GM23248 (cell line): ENCODE measurements around the gene BAG1. TPM values are rescaled to one million over a fixed set of nuclear protein-coding genes. Genes with fewer than 3 reads are reported as not detected.
A peak's percentile ranks its signal among the peaks of the same experiment; 100 is the strongest.

ENCODE experiments used
- DNase-seq: peaks from one replicate; pipeline ENCODE4 v3.0.0-alpha.2; 2015
- H2AFZ ChIP-seq: fragments of 200-600 bp; sonication (generic); 2 replicates; pipeline ENCODE4 v1.6.1; 2016; ENCODE audit warnings: antibody characterized with exemption
- H3F3A ChIP-seq: fragments of 200-600 bp; sonication (generic); 2 replicates; pipeline ENCODE4 v1.6.1; 2016; ENCODE audit warnings: mild to moderate bottlenecking, antibody characterized with exemption, mixed run types; ENCODE audit not compliant: insufficient read depth
- H3K27ac ChIP-seq: fragments of 200-600 bp; sonication (generic); 2 replicates; pipeline ENCODE4 v1.5.1; 2016; ENCODE audit warnings: mild to moderate bottlenecking
- H3K27me3 ChIP-seq: fragments of 200-600 bp; sonication (generic); replicated peaks from 2 replicates; pipeline ENCODE4 v1.6.1; 2016; ENCODE audit warnings: mild to moderate bottlenecking; ENCODE audit not compliant: insufficient read depth
- H3K36me3 ChIP-seq: fragments of 200-600 bp; sonication (generic); 2 replicates; pipeline ENCODE4 v1.6.1; 2016; ENCODE audit warnings: low read depth, mild to moderate bottlenecking
- H3K4me1 ChIP-seq: fragments of 200-600 bp; sonication (generic); 2 replicates; pipeline ENCODE4 v1.6.1; 2016; ENCODE audit warnings: mild to moderate bottlenecking; ENCODE audit not compliant: insufficient read depth
- H3K4me2 ChIP-seq: fragments of 200-600 bp; sonication (generic); one replicate; pipeline ENCODE4 v1.6.1; 2016; ENCODE audit warnings: mild to moderate bottlenecking; ENCODE audit not compliant: unreplicated experiment
- H3K4me3 ChIP-seq: fragments of 200-600 bp; sonication (generic); 2 replicates; pipeline ENCODE4 v1.5.1; 2016; ENCODE audit warnings: mild to moderate bottlenecking
- H3K79me2 ChIP-seq: fragments of 200-600 bp; sonication (generic); 2 replicates; pipeline ENCODE4 v1.6.1; 2016; ENCODE audit warnings: mild to moderate bottlenecking; ENCODE audit not compliant: insufficient read depth
- H3K9ac ChIP-seq: fragments of 200-600 bp; sonication (generic); 2 replicates; pipeline ENCODE4 v1.6.1; 2016; ENCODE audit warnings: mild to moderate bottlenecking
- H3K9me2 ChIP-seq: fragments of 200-600 bp; sonication (generic); 2 replicates; pipeline ENCODE4 v1.6.1; 2016; ENCODE audit warnings: mixed run types, mild to moderate bottlenecking, moderate library complexity; ENCODE audit not compliant: insufficient read depth
- H3K9me3 ChIP-seq: fragments of 200-600 bp; sonication (generic); one replicate; pipeline ENCODE4 v1.6.1; 2017; ENCODE audit warnings: low read depth
- H4K20me1 ChIP-seq: fragments of 200-600 bp; sonication (generic); 2 replicates; pipeline ENCODE4 v1.6.0; 2016; ENCODE audit not compliant: insufficient read depth
- EZH2 ChIP-seq: fragments of 200-600 bp; sonication (generic); IDR thresholded peaks from 2 replicates; pipeline ENCODE4 v1.6.1; 2018; ENCODE audit warnings: antibody characterized with exemption, mild to moderate bottlenecking; ENCODE audit not compliant: insufficient read depth, poor library complexity, severe bottlenecking
- EZH2phosphoT487 ChIP-seq: fragments of 200-600 bp; sonication (generic); IDR thresholded peaks from 2 replicates; pipeline ENCODE4 v1.6.1; 2018; ENCODE audit warnings: antibody characterized with exemption, moderate library complexity, mild to moderate bottlenecking, low read depth; ENCODE audit not compliant: insufficient read depth
- WGBS, 2 experiments: methylation state at CpG; one replicate each; pipeline ENCODE4 v1.1.6; 2015 to 2017; ENCODE audit warnings: low lambda C conversion rate in 2 of 2, low coverage in 1 of 2; ENCODE audit errors: missing lambda C conversion rate in 2 of 2; 5-methylcytosine and 5-hydroxymethylcytosine counted together
- in situ Hi-C: fragments of 300-500 bp; cut with MboI; formaldehyde crosslinking; loops from 2 replicates; pipeline ENCODE4 v1.15.0; 2020
- polyA plus RNA-seq: library from polyadenylated mRNA; unstranded; fragments of >200 nt; fragmentation: Nextera tagmentation; extraction: Ambion mirVana; gene quantifications from 2 replicates; pipeline ENCODE4 v1.2.1, GENCODE V29; 2016
- total RNA-seq: library from RNA; depleted of rRNA; stranded (reverse); fragments of >200 nt; shearing (Covaris generic); gene quantifications from 2 replicates; pipeline ENCODE4 v1.2.3, GENCODE V29; 2014

Gene BAG1
- total and polyA plus RNA-seq, 2 experiments from 2014 or later, result 38.2 to 49.7 TPM

- H3K27me3 ChIP-seq, result no peaks in the 10 kb centered on the region
- H3K79me2 ChIP-seq, result peaks cover 31% of the 10 kb centered on the region
- WGBS, 2 experiments, result 77 to 84% methylated on average over 9 to 14 of the region's 14 CpGs
- H3K36me3 ChIP-seq, result no peaks in the 10 kb centered on the region
- H3K9me3 ChIP-seq, result no peaks in the 10 kb centered on the region
- DNase-seq, result no peak
- no peak overlapping the region for H2AFZ ChIP-seq
- H3K9me2 ChIP-seq, result no peaks in the 10 kb centered on the region
- H4K20me1 ChIP-seq, result no peaks in the 10 kb centered on the region
- H3F3A ChIP-seq, result peaks cover 22% of the 10 kb centered on the region
- peak overlapping the region; percentile 100 for H3K27ac ChIP-seq
- H3K4me1 ChIP-seq, result 0 out of 2 replicates have a peak, but pooled peaks cover 22% of the 10 kb centered on the region
- no peak overlapping the region for H3K4me2 ChIP-seq
- no peak overlapping the region for H3K4me3 ChIP-seq
- in situ Hi-C loops, result no loop called here
- peak overlapping the region; percentile 99 for H3K9ac ChIP-seq
- TF ChIP-seq EZH2phosphoT487, result no peak
- no peak for TF ChIP-seq EZH2
Observed at GRCh38 chr9:33288828-33289483, 24.4 kb upstream of the BAG1 start.

DNA sequence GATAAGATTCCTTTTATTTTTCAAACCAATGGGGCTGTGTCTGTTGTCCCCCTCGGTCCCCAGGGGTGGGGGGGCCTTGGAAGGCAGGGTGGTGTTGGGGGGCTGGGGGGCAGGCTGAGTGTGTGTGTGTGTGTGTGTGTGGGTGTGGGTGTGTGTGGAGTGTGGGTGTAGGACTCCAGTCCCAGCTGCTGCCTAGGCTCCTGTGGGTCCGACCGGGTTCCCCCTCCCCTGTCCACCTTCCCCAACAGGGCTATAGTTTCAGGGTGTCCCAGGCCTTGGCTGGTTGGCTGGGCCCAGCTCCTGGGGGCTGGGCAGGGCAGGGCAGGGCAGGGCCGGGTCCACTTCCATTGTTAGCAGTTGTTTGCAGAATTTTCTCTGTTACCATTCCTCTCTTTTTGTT, 23.7 kb upstream of the BAG1 start:
- Histone ChIP-seq H3K27me3 (no peaks in the 10 kb centered on the region), H3K4me3 (no peak overlapping the region), H3K36me3 (no peaks in the 10 kb centered on the region), H3K27ac (no peak overlapping the region), H3K9me2 (no peaks in the 10 kb centered on the region), H4K20me1 (no peaks in the 10 kb centered on the region), H3K4me1 (0 out of 2 replicates have a peak, but pooled peaks cover 20% of the 10 kb centered on the region), H2AFZ (no peak overlapping the region), H3K4me2 (no peak overlapping the region), H3K9me3 (no peaks in the 10 kb centered on the region), H3K9ac (no peak overlapping the region), H3F3A (peaks cover 22% of the 10 kb centered on the region), H3K79me2 (peaks cover 24% of the 10 kb centered on the region)
- no peak for TF ChIP-seq EZH2phosphoT487
- no peak for TF ChIP-seq EZH2
- WGBS, 2 experiments, result 76 to 80% methylated on average over 3 to 4 of the region's 4 CpGs
- no peak for DNase-seq
- in situ Hi-C loops, result no loop called here

DNA sequence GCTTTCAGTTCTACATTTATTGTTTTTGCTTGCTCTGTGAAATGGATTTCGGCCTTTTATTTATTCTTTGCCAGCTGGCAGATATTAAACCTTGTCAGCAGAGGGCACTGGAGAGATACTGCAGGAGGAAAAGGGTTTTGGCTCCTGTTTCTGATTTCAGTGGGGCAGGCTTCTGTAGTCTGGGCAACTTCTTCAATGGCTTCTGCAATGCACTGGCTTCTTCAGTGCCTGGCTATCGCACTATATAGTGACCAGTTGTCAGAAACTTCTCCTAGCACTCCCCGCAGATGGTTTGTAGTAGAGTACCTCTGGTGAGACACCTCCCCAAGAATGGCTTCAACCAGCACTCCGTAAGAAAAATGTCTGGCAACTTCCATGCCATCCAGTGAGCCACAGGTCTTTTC, 22.6 kb upstream of the BAG1 start:
- Histone ChIP-seq H3K9me2 (no peaks in the 10 kb centered on the region), H3K4me3 (no peak overlapping the region), H3K9ac (peak overlapping the region; percentile 17; the same call in 1 of the 2 replicates), H3F3A (peaks cover 27% of the 10 kb centered on the region), H3K4me2 (no peak overlapping the region), H3K9me3 (no peaks in the 10 kb centered on the region), H2AFZ (no peak overlapping the region), H3K36me3 (0 out of 2 replicates have a peak, but pooled peaks cover 4% of the 10 kb centered on the region), H3K27me3 (no peaks in the 10 kb centered on the region), H3K4me1 (0 out of 2 replicates have a peak, but pooled peaks cover 10% of the 10 kb centered on the region), H3K79me2 (peaks cover 12% of the 10 kb centered on the region), H3K27ac (no peak overlapping the region), H4K20me1 (no peaks in the 10 kb centered on the region)
- TF ChIP-seq EZH2 (no peak), EZH2phosphoT487 (no peak)
- peak; percentile 91 for DNase-seq
- in situ Hi-C loops, result no loop called here
- 46 to 52% methylated on average over 4 of the region's 4 CpGs for WGBS, 2 experiments

- no peaks in the 10 kb centered on the region for H3K9me3 ChIP-seq
- no peak overlapping the region for H3K9ac ChIP-seq
- no peak for TF ChIP-seq EZH2
- no peak for TF ChIP-seq EZH2phosphoT487
- H3F3A ChIP-seq, result peaks cover 26% of the 10 kb centered on the region
- H3K27ac ChIP-seq, result no peak overlapping the region
- no peak overlapping the region for H3K4me2 ChIP-seq
- no peak overlapping the region for H3K4me3 ChIP-seq
- no peaks in the 10 kb centered on the region for H3K79me2 ChIP-seq
- no peak overlapping the region for H2AFZ ChIP-seq
- no peaks in the 10 kb centered on the region for H3K9me2 ChIP-seq
- no peaks in the 10 kb centered on the region for H4K20me1 ChIP-seq
- DNase-seq, result no peak
- 92 to 93% methylated on average over 5 of the region's 5 CpGs for WGBS, 2 experiments
- in situ Hi-C loops, result no loop called here
- H3K4me1 ChIP-seq, result no peaks in the 10 kb centered on the region
- no peaks in the 10 kb centered on the region for H3K27me3 ChIP-seq
- H3K36me3 ChIP-seq, result peaks cover 17% of the 10 kb centered on the region
Observed at GRCh38 chr9:33285502-33285901, 21.0 kb upstream of the BAG1 start.
